ENCODE data around the gene PTK6. TPM values are rescaled to one million over a fixed set of nuclear protein-coding genes. Genes with fewer than 3 reads are reported as not detected.

The PTK6 gene
- total and polyA plus RNA-seq, 7 donors, result 0.28 to 80.7 (median 59.5) TPM; not detected in 2

DNA sequence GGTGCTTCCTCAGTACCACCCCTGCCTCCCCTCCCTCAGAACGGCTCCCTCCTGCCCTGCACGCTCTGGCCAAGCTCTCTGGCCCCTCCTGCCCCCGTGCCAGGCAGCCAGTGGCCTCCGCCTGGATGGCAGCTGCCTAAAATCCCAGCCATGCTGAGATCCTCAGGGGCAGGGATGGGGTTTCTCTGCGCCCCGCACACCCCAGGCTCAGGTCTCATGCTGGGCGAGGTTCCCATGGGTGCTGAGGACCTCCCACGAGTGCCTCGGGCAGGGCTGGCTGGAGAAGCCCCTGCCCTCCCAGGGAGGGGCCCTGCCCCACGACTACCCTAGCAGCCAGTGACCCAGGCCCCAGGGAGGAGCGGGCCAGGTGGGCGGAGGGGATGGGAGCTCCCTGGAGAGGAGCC, 2.7 kb downstream of the PTK6 start:
- no peak for DNase-seq
- Histone ChIP-seq H3K27me3 (peaks cover 13 to 53% (median 41%) of the 10 kb centered on the region in 3 donors), H3K27ac (no peak overlapping the region), H3K4me1 (peaks cover 0 to 11% (median 9%) of the 10 kb centered on the region in 4 donors), H3K9me3 (no peaks in the 10 kb centered on the region), H3K4me3 (no peak overlapping the region), H3K36me3 (no peaks in the 10 kb centered on the region)
- WGBS, 2 donors, result 34 to 67% methylated on average over 12 of the region's 12 CpGs
- TF ChIP-seq EP300 (IDR thresholded peaks at IDR 0.05) (no peak), POLR2A (IDR thresholded peaks at IDR 0.05) (no peak), POLR2AphosphoS5 (IDR thresholded peaks at IDR 0.05) (no peak), CTCF (IDR thresholded peaks at IDR 0.05) (no peak)
- intact Hi-C loops (cut with DNase I), result no loop called here

- H3K36me3 ChIP-seq, result no peaks in the 10 kb centered on the region
Measured at GRCh38 chr20:63533871-63534393, 3.2 kb downstream of the PTK6 start.

GRCh38 chr20:63533388-63533787, 3.8 kb downstream of the PTK6 start:
- Histone ChIP-seq H3K27me3 (peaks cover 13 to 53% (median 41%) of the 10 kb centered on the region in 3 donors), H3K36me3 (no peaks in the 10 kb centered on the region), H3K4me1 (peaks cover 0 to 10% (median 9%) of the 10 kb centered on the region in 4 donors), H3K9me3 (no peaks in the 10 kb centered on the region), H3K27ac (no peak overlapping the region), H3K4me3 (no peak overlapping the region)
- DNase-seq, result no peak
- intact Hi-C loops (cut with DNase I), result no loop called here
- WGBS, 2 donors, result 86 to 87% methylated on average over 14 of the region's 14 CpGs
- no peak for TF ChIP-seq POLR2A (IDR thresholded peaks at IDR 0.05)
- no peak for TF ChIP-seq EP300 (IDR thresholded peaks at IDR 0.05)
- TF ChIP-seq POLR2AphosphoS5 (IDR thresholded peaks at IDR 0.05), result no peak
- TF ChIP-seq CTCF (IDR thresholded peaks at IDR 0.05), result no peak

More at GRCh38 chr20:63533871-63534393, 3.2 kb downstream of the PTK6 start:
- H3K4me1 ChIP-seq, result peaks cover 0 to 11% (median 9%) of the 10 kb centered on the region in 4 donors
- DNase-seq, result no peak
- no peaks in the 10 kb centered on the region for H3K9me3 ChIP-seq
- H3K27ac ChIP-seq, result no peak overlapping the region
- intact Hi-C loops (cut with DNase I), result no loop called here
- H3K4me3 ChIP-seq, result no peak overlapping the region
- TF ChIP-seq POLR2A (IDR thresholded peaks at IDR 0.05), result peak in 1 of 2 donors; percentile 48
- no peak for TF ChIP-seq POLR2AphosphoS5 (IDR thresholded peaks at IDR 0.05)
- H3K27me3 ChIP-seq, result peaks cover 13 to 53% (median 41%) of the 10 kb centered on the region in 3 donors
- WGBS, 2 donors, result 20 to 60% methylated on average over 28 of the region's 28 CpGs

GRCh38 chr20:63532449-63532971, 4.7 kb downstream of the PTK6 start:
- Histone ChIP-seq H3K4me1 (peaks cover 0 to 1% (median under 1%) of the 10 kb centered on the region in 4 donors), H3K36me3 (no peaks in the 10 kb centered on the region), H3K27me3 (peaks cover 11 to 49% (median 40%) of the 10 kb centered on the region in 3 donors), H3K27ac (no peak overlapping the region), H3K9me3 (no peaks in the 10 kb centered on the region), H3K4me3 (no peak overlapping the region)
- intact Hi-C loops (cut with DNase I), result no loop called here
- WGBS, 2 donors, result 81 to 88% methylated on average over 24 of the region's 24 CpGs
- DNase-seq, result no peak
- no peak for TF ChIP-seq POLR2AphosphoS5 (IDR thresholded peaks at IDR 0.05)
- TF ChIP-seq EP300 (IDR thresholded peaks at IDR 0.05), result no peak
- TF ChIP-seq CTCF (IDR thresholded peaks at IDR 0.05), result no peak
- TF ChIP-seq POLR2A (IDR thresholded peaks at IDR 0.05), result no peak

GRCh38 chr20:63531686-63532448, 5.3 kb downstream of the PTK6 start:
- Histone ChIP-seq H3K4me1 (no peaks in the 10 kb centered on the region), H3K27me3 (peaks cover 11 to 43% (median 34%) of the 10 kb centered on the region in 3 donors), H3K27ac (no peak overlapping the region), H3K36me3 (no peaks in the 10 kb centered on the region), H3K4me3 (no peak overlapping the region), H3K9me3 (no peaks in the 10 kb centered on the region)
- intact Hi-C loops (cut with DNase I), result no loop called here
- no peak for DNase-seq
- TF ChIP-seq CTCF (IDR thresholded peaks at IDR 0.05), result no peak
- TF ChIP-seq POLR2AphosphoS5 (IDR thresholded peaks at IDR 0.05), result peak in 1 of 4 donors; percentile 6
- WGBS, 2 donors, result 87 to 88% methylated on average over 27 of the region's 27 CpGs

All from sigmoid colon (tissue), 7 donors.